ENCODE data around the gene FBN3.

The FBN3 gene

GRCh38 chr19:8144273-8144995 is 5.0 kb downstream of the FBN3 start (continued):
- TF ChIP-seq PRDM10 (tag by site-specific recombination; IDR thresholded peaks at IDR 0.05) (no peak), ZNF704 (tag by site-specific recombination; IDR thresholded peaks at IDR 0.05) (no peak)

- ChIA-PET POLR2A (no interaction called here), CTCF (interaction anchor here (0.6 to 0.7 kb wide), 2 partner anchors 109 to 703 kb away, joined by 3 read pairs; no protein-coding TSS in a partner anchor)
- Histone ChIP-seq H3K27ac (ENCODE audit: extremely low read depth, low read depth, low read length) (no peak overlapping the region), H3K4me3 (ENCODE audit: low read depth, low read length) (no peak overlapping the region), H3K9me3 (ENCODE audit: control insufficient read depth, insufficient read depth, low read depth, low read length) (no peaks in the 10 kb centered on the region), H3K36me3 (ENCODE audit: control insufficient read depth in 2 of 2, insufficient read depth in 1 of 2, low read length in 2 of 2) (no peaks in the 10 kb centered on the region), H3K4me1 (ENCODE audit: control insufficient read depth, insufficient read depth, low read length) (no peaks in the 10 kb centered on the region)
- no peak for TF ChIP-seq ZNF174 (tag by site-specific recombination; IDR thresholded peaks at IDR 0.05)
- TF ChIP-seq PRDM10 (tag by site-specific recombination; IDR thresholded peaks at IDR 0.05) = 0 out of 2 replicates have a peak, but pooled peaks have one; percentile 40
- TF ChIP-seq ZNF404 (tag by site-specific recombination; IDR thresholded peaks at IDR 0.05) = no peak
- no peak for TF ChIP-seq ZNF76 (tag by site-specific recombination; IDR thresholded peaks at IDR 0.05; ENCODE audit: borderline replicate concordance, low read depth)
- no peak for TF ChIP-seq ZNF16 (tag by site-specific recombination; IDR thresholded peaks at IDR 0.05; ENCODE audit: low read depth)
- TF ChIP-seq SCRT2 (tag by site-specific recombination; IDR thresholded peaks at IDR 0.05) = no peak
- TF ChIP-seq PRDM4 (tag by site-specific recombination; IDR thresholded peaks at IDR 0.05) = 0 out of 2 replicates have a peak, but pooled peaks have one; percentile 5
These were observed 6.4 kb downstream of the FBN3 start for GRCh38 chr19:8143041-8143440.

- Histone ChIP-seq H3K36me3 (ENCODE audit: control insufficient read depth in 2 of 2, insufficient read depth in 1 of 2, low read length in 2 of 2) (no peaks in the 10 kb centered on the region), H3K27ac (ENCODE audit: extremely low read depth, low read depth, low read length) (no peak overlapping the region), H3K4me1 (ENCODE audit: control insufficient read depth, insufficient read depth, low read length) (no peaks in the 10 kb centered on the region), H3K4me3 (ENCODE audit: low read depth, low read length) (no peak overlapping the region), H3K9me3 (ENCODE audit: control insufficient read depth, insufficient read depth, low read depth, low read length) (no peaks in the 10 kb centered on the region)
- ChIA-PET POLR2A (no interaction called here), CTCF (interaction anchor here (0.6 kb wide), 1 partner anchor 110 kb away, joined by 3 read pairs; no protein-coding TSS in a partner anchor)
- no peak for TF ChIP-seq INSM2 (tag by site-specific recombination; IDR thresholded peaks at IDR 0.05)
- 0 out of 2 replicates have a peak, but pooled peaks have one; percentile 21 for TF ChIP-seq PRDM4 (tag by site-specific recombination; IDR thresholded peaks at IDR 0.05)
These were observed 6.9 kb downstream of the FBN3 start for GRCh38 chr19:8142513-8142900.

Data from HEK293 (cell line).